Stomach (tissue), 4 donors: Measurements from ENCODE around the gene R3HDML.

ENCODE experiments used
- EP300 ChIP-seq: sonication (generic); formaldehyde crosslinking; IDR thresholded peaks from one replicate; pipeline ENCODE4 v1.6.1; 2017; ENCODE audit warnings: antibody characterized with exemption
- POLR2AphosphoS5 ChIP-seq, 3 donors: sonication (generic); formaldehyde crosslinking; IDR thresholded peaks; one replicate each; pipeline ENCODE4 v1.6.1; 2016; ENCODE audit warnings: antibody characterized with exemption in 3 of 3

GRCh38 chr20:44400671-44400969 lies 63.8 kb downstream of the R3HDML start:
- TF ChIP-seq EP300, result no peak
- no peak for TF ChIP-seq POLR2AphosphoS5 (IDR thresholded peaks at IDR 0.05)
